Upper lobe of left lung (tissue), 6 donors: Measurements from ENCODE around the gene C5AR2. TPM values are rescaled to one million over a fixed set of nuclear protein-coding genes. Genes with fewer than 3 reads are reported as not detected.

ENCODE experiments used
- ATAC-seq, 2 donors: fragments of 200-7000 bp; cut with Tn5 transposase; one replicate each; pipeline ENCODE4 v1.9.1; 2022; ENCODE audit warnings: mild to moderate bottlenecking in 2 of 2, moderate library complexity in 2 of 2; ENCODE audit not compliant: low FRiP score in 2 of 2
- DNase-seq, 2 donors: peaks; one replicate each; pipeline ENCODE4 v3.0.0-alpha.2; 2019 to 2020
- H3K27ac ChIP-seq, 4 donors: fragments of 200-600 bp; sonication (generic); one replicate each; pipeline ENCODE4 v1.5.1; 2016 to 2019
- H3K27me3 ChIP-seq, 4 donors: fragments of 200-600 bp; sonication (generic); one replicate each; pipeline ENCODE4 v1.5.1; 2017 to 2019
- H3K36me3 ChIP-seq, 4 donors: fragments of 200-600 bp; sonication (generic); one replicate each; pipeline ENCODE4 v1.5.1; 2016 to 2019
- H3K4me1 ChIP-seq, 4 donors: fragments of 200-600 bp; sonication (generic); one replicate each; pipeline ENCODE4 v1.5.1; 2018 to 2019
- H3K4me3 ChIP-seq, 4 donors: fragments of 200-600 bp; sonication (generic); one replicate each; pipeline ENCODE4 v1.5.1; 2017 to 2019; ENCODE audit warnings: mild to moderate bottlenecking in 2 of 4, moderate library complexity in 1 of 4
- H3K9me3 ChIP-seq, 4 donors: fragments of 200-600 bp; sonication (generic); one replicate each; pipeline ENCODE4 v1.5.1; 2018 to 2019
- EP300 ChIP-seq, 4 donors: sonication (generic); formaldehyde crosslinking; IDR thresholded peaks; one replicate each; pipeline ENCODE4 v1.5.1; 2017; ENCODE audit warnings: antibody characterized with exemption in 4 of 4, control low read depth in 2 of 4
- POLR2A ChIP-seq, 4 donors: fragments of 450-650 bp; IDR thresholded peaks; one replicate each; pipeline ENCODE4 v1.5.1; 2016 to 2017; ENCODE audit warnings: antibody characterized with exemption in 4 of 4, mild to moderate bottlenecking in 2 of 4
- POLR2AphosphoS5 ChIP-seq, 2 donors: sonication (generic); formaldehyde crosslinking; IDR thresholded peaks; one replicate each; pipeline ENCODE4 v1.5.1; 2017; ENCODE audit warnings: antibody characterized with exemption in 2 of 2
- WGBS, 2 donors: methylation state at CpG; one replicate each; pipeline ENCODE4 v1.1.5; 2017 to 2018; 5-methylcytosine and 5-hydroxymethylcytosine counted together
- total RNA-seq, 6 donors: library from RNA; depleted of rRNA in 4 of 6; stranded (reverse); fragments of >200 nt in 4 of 6; gene quantifications; one replicate each; pipeline versions ENCODE4 v1.1.0 to v1.2.1, GENCODE V29; 2016 to 2021
- TF ChIP-seq, protein P1 (sequence below), 6 experiments: fragments of 450-650 bp in 4 of 6; fragments of 200-600 bp in 2 of 6; sonication (generic) in 2 of 6; IDR thresholded peaks; one replicate each; pipeline ENCODE4 v1.5.1; 2016 to 2019; ENCODE audit warnings: antibody characterized with exemption in 6 of 6
- donor health status: DM: no; HTN: no; CAD: no; lungs with moderate emphysema.
- donor health status: DM: no; HTN: yes; CAD: no; lungs with severe emphysema.

C5AR2 gene
- total RNA-seq, 6 donors from 2014 or later = 3.8 to 22.9 (median 10.0) TPM

DNA sequence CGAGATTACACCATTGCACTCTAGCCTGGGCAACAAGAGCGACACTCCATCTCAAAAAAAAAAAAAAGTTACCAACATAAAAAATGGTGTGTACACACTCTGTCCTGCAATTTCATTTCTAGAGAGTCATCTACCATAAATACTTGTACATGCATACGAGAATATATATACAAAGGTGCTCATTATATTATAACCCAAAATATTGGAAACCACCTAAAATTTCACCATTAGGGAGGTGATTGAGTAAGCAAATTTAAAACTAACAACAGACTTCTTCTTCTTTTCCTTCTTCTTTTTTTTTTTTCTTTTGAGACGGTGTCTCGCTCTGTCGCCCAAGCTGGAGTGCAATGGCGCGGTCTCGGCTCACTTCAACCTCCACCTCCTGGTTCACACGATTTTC is 29.7 kb upstream of the C5AR2 start:
- H3K27ac ChIP-seq = no peak overlapping the region
- H3K27me3 ChIP-seq = no peaks in the 10 kb centered on the region
- no peak overlapping the region for H3K4me3 ChIP-seq
- ATAC-seq = no peak
- WGBS, 2 donors = 79 to 83% methylated on average over 10 of the region's 10 CpGs
- TF ChIP-seq, protein P1, sequence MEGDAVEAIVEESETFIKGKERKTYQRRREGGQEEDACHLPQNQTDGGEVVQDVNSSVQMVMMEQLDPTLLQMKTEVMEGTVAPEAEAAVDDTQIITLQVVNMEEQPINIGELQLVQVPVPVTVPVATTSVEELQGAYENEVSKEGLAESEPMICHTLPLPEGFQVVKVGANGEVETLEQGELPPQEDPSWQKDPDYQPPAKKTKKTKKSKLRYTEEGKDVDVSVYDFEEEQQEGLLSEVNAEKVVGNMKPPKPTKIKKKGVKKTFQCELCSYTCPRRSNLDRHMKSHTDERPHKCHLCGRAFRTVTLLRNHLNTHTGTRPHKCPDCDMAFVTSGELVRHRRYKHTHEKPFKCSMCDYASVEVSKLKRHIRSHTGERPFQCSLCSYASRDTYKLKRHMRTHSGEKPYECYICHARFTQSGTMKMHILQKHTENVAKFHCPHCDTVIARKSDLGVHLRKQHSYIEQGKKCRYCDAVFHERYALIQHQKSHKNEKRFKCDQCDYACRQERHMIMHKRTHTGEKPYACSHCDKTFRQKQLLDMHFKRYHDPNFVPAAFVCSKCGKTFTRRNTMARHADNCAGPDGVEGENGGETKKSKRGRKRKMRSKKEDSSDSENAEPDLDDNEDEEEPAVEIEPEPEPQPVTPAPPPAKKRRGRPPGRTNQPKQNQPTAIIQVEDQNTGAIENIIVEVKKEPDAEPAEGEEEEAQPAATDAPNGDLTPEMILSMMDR (IDR thresholded peaks at IDR 0.05) = no peak
- TF ChIP-seq POLR2A (IDR thresholded peaks at IDR 0.05) = no peak
- TF ChIP-seq EP300 (IDR thresholded peaks at IDR 0.05) = no peak
- no peak for TF ChIP-seq POLR2AphosphoS5 (IDR thresholded peaks at IDR 0.05)
- no peak for DNase-seq
- H3K36me3 ChIP-seq = no peaks in the 10 kb centered on the region
- peaks cover 3 to 8% (median 7%) of the 10 kb centered on the region in 4 donors for H3K4me1 ChIP-seq
- H3K9me3 ChIP-seq = no peaks in the 10 kb centered on the region

DNA sequence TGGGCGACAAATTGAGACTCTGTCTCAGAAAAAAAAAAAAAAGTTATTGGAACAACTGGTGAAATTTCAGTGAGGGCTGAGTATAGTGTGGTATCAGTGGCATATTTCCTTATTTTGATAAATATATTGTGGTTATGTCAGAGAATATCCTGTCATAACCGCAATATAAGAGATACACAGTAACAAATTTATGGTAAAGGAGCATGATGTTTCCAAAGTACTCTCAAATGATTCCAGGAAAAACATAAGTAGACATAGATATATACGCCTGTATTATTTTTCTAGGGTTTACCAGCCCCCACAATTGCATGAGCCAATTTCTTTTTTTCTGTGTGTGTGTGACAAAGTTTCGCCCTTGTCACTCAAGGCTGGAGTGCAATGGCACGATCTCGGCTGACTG is 28.0 kb upstream of the C5AR2 start:
- no peak overlapping the region for H3K4me3 ChIP-seq
- no peak for TF ChIP-seq EP300 (IDR thresholded peaks at IDR 0.05)
- TF ChIP-seq, protein P1 (IDR thresholded peaks at IDR 0.05) = no peak
- no peak for TF ChIP-seq POLR2A (IDR thresholded peaks at IDR 0.05)
- no peak for TF ChIP-seq POLR2AphosphoS5 (IDR thresholded peaks at IDR 0.05)
- no peak overlapping the region for H3K27ac ChIP-seq
- DNase-seq (no peak), ATAC-seq (no peak)
- H3K4me1 ChIP-seq = peaks cover 3 to 11% (median 9%) of the 10 kb centered on the region in 4 donors
- no peaks in the 10 kb centered on the region for H3K36me3 ChIP-seq
- H3K27me3 ChIP-seq = no peaks in the 10 kb centered on the region
- WGBS, 2 donors = 57 to 66% methylated on average over 6 of the region's 6 CpGs
- no peaks in the 10 kb centered on the region for H3K9me3 ChIP-seq

DNA sequence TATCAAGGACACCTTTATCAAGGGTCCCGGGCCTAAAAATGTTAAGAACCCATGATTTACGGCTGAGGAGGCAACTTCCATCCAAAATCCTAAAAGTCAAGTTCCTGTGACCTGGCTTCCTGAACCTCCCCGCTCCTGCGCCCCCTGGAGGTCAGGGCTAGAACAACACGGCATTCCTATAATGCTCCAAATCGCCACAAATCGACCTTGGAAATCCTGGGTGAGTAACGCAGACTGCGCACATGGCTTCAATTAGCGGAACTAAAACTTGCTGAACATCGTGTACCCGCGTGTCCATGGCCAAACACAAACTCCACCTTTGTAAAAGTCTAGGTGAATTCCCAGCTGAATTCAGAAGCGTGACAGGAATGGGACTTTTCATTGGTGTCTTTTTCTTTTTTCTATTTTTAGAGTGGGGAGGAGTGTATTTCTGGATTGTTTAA is 26.6 kb upstream of the C5AR2 start:
- no peaks in the 10 kb centered on the region for H3K36me3 ChIP-seq
- H3K27me3 ChIP-seq = no peaks in the 10 kb centered on the region
- ATAC-seq = peak; percentile 69 to 87
- TF ChIP-seq POLR2A (IDR thresholded peaks at IDR 0.05) (no peak), EP300 (IDR thresholded peaks at IDR 0.05) (peak in 1 of 4 donors; percentile 51), POLR2AphosphoS5 (IDR thresholded peaks at IDR 0.05) (peak in 1 of 2 donors; percentile 45)
- TF ChIP-seq, protein P1 (IDR thresholded peaks at IDR 0.05) = peak; percentile 83 to 94 (median 84)
- no peaks in the 10 kb centered on the region for H3K9me3 ChIP-seq
- no peak overlapping the region for H3K4me3 ChIP-seq
- DNase-seq = peak in 1 of 2 donors; percentile 74
- WGBS, 2 donors = 6 to 13% methylated on average over 14 of the region's 14 CpGs
- H3K4me1 ChIP-seq = peaks cover 3 to 12% (median 10%) of the 10 kb centered on the region in 4 donors
- H3K27ac ChIP-seq = no peak overlapping the region

DNA sequence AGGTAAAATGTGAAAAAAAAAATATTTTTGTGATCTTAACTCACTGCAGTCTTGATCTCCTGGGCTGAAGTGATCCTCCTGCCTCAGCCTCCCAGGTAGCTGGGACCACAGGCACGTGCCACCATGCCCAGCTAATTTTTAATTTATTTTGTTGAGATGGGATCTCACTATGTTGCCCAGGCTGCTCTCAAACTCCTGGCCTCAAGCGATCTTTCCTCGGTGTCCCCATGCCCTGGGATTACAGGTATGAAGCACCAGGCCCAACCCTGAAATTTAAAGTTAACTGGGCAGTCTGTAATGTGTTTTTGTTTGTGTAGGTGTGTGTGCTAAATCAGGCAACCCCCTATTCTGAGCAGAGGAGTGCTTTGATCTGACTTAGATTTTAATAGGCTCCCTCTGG is 25.7 kb upstream of the C5AR2 start:
- 85 to 89% methylated on average over 3 of the region's 3 CpGs for WGBS, 2 donors
- no peak for ATAC-seq
- Histone ChIP-seq H3K9me3 (no peaks in the 10 kb centered on the region), H3K36me3 (no peaks in the 10 kb centered on the region), H3K4me1 (peaks cover 3 to 12% (median 10%) of the 10 kb centered on the region in 4 donors), H3K27me3 (no peaks in the 10 kb centered on the region), H3K27ac (no peak overlapping the region), H3K4me3 (no peak overlapping the region)
- DNase-seq = no peak
- TF ChIP-seq, protein P1 (IDR thresholded peaks at IDR 0.05) = no peak
- no peak for TF ChIP-seq POLR2A (IDR thresholded peaks at IDR 0.05)
- no peak for TF ChIP-seq EP300 (IDR thresholded peaks at IDR 0.05)
- no peak for TF ChIP-seq POLR2AphosphoS5 (IDR thresholded peaks at IDR 0.05)

DNA sequence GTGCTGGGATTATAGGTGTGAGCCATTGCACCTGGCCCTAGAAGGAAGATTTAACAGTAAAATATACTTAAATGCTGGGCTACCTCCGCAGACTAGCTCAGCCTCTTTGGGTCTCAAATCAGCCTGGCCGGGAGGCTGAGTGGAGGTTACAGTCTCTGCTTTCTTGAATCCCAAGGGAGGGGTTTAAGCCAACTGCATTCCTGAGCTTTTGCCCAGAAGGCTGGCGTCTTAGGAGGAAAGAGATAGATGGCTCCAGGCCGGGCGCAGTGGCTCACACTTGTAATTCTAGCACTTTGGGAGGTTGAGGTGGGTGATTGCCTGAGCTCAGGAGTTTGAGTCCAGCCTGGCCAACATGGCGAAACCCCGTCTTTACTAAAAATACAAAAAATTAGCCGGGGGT is 22.9 kb upstream of the C5AR2 start:
- peaks cover 3 to 12% (median 10%) of the 10 kb centered on the region in 4 donors for H3K4me1 ChIP-seq
- no peaks in the 10 kb centered on the region for H3K36me3 ChIP-seq
- H3K4me3 ChIP-seq = no peak overlapping the region
- H3K27ac ChIP-seq = peak overlapping the region in 2 of 4 donors; percentile 84 to 92
- H3K9me3 ChIP-seq = no peaks in the 10 kb centered on the region
- ATAC-seq = no peak
- 58 to 81% methylated on average over 5 to 8 of the region's 8 CpGs for WGBS, 2 donors
- no peaks in the 10 kb centered on the region for H3K27me3 ChIP-seq
- TF ChIP-seq POLR2AphosphoS5 (IDR thresholded peaks at IDR 0.05) (no peak), EP300 (IDR thresholded peaks at IDR 0.05) (no peak), POLR2A (IDR thresholded peaks at IDR 0.05) (no peak)
- TF ChIP-seq, protein P1 (IDR thresholded peaks at IDR 0.05) = no peak
- no peak for DNase-seq
